Lung (tissue), 12 donors: ENCODE results near the gene ZSWIM4. TPM values are rescaled to one million over a fixed set of nuclear protein-coding genes. Genes with fewer than 3 reads are reported as not detected.

Source experiments
- ATAC-seq: fragments of 200-7000 bp; cut with Tn5 transposase; one replicate; pipeline ENCODE4 v1.9.1; 2020; ENCODE audit warnings: moderate number of reproducible peaks; ENCODE audit not compliant: insufficient read depth, low FRiP score
- DNase-seq, 3 donors: peaks; one replicate each; pipeline ENCODE4 v3.0.0-alpha.2; 2013 to 2017
- H3K27ac ChIP-seq, 2 donors: one replicate each; pipeline ENCODE4 v1.5.1; 2013; ENCODE audit warnings: mild to moderate bottlenecking in 2 of 2, moderate library complexity in 2 of 2, control low read depth in 1 of 2, inconsistent platforms in 1 of 2, low read depth in 1 of 2, low read length in 1 of 2
- H3K27me3 ChIP-seq, 3 donors: one replicate each; pipeline ENCODE4 v1.5.1; 2013; ENCODE audit warnings: low read length in 2 of 3; ENCODE audit not compliant: control insufficient read depth in 3 of 3, insufficient read depth in 3 of 3
- H3K36me3 ChIP-seq, 4 donors: one replicate each; pipeline ENCODE4 v1.5.1; 2013; ENCODE audit warnings: low read length in 4 of 4, mild to moderate bottlenecking in 1 of 4, moderate library complexity in 1 of 4; ENCODE audit not compliant: control insufficient read depth in 4 of 4, insufficient read depth in 4 of 4
- H3K4me1 ChIP-seq, 5 donors: one replicate each; pipeline ENCODE4 v1.5.1; 2013; ENCODE audit warnings: low read length in 5 of 5, mild to moderate bottlenecking in 2 of 5, moderate library complexity in 1 of 5; ENCODE audit not compliant: control insufficient read depth in 5 of 5, insufficient read depth in 5 of 5
- H3K4me3 ChIP-seq: one replicate; pipeline ENCODE4 v1.5.1; 2013; ENCODE audit warnings: mild to moderate bottlenecking, control low read depth, moderate library complexity
- H3K9ac ChIP-seq, 2 donors: one replicate each; pipeline ENCODE4 v1.5.1; 2013; ENCODE audit warnings: low read length in 2 of 2, control low read depth in 1 of 2; ENCODE audit not compliant: insufficient read depth in 1 of 2
- H3K9me3 ChIP-seq, 4 donors: one replicate each; pipeline ENCODE4 v1.5.1; 2013; ENCODE audit warnings: low read length in 3 of 4, mild to moderate bottlenecking in 1 of 4, moderate library complexity in 1 of 4; ENCODE audit not compliant: control insufficient read depth in 4 of 4, insufficient read depth in 3 of 4
- WGBS, 2 donors: extraction: QIAGEN DNeasy Blood & Tissue Kit; methylation state at CpG; one replicate each; pipeline ENCODE4 v1.1.7; 2013; 5-methylcytosine and 5-hydroxymethylcytosine counted together
- polyA plus RNA-seq, 2 donors: library from polyadenylated mRNA; stranded (reverse); fragments of 200-250 nt; gene quantifications; one replicate each; pipeline ENCODE4 v1.2.1, GENCODE V29; 2013
- total RNA-seq, 2 donors: library from RNA; depleted of rRNA in 1 of 2; stranded (reverse); fragments of >200 nt in 1 of 2; gene quantifications; one replicate each; pipeline ENCODE4 v1.2.1, GENCODE V29; 2014 to 2021
- TF ChIP-seq, protein P1 (sequence below): IDR thresholded peaks from 2 replicates; pipeline ENCODE4 v1.5.1; 2012; ENCODE audit warnings: mild to moderate bottlenecking; ENCODE audit errors: control extremely low read depth, extremely low read depth
- donor health status: control.
- donor health status: control.
- donor health status: Bipolar disorder and iron deficiency.
- donor health status: healthy.
- donor health status: DM: yes; HTN: yes; CAD: no.

Gene ZSWIM4
- total and polyA plus RNA-seq, 4 donors: 3.7 to 10.5 (median 8.8) TPM

DNA sequence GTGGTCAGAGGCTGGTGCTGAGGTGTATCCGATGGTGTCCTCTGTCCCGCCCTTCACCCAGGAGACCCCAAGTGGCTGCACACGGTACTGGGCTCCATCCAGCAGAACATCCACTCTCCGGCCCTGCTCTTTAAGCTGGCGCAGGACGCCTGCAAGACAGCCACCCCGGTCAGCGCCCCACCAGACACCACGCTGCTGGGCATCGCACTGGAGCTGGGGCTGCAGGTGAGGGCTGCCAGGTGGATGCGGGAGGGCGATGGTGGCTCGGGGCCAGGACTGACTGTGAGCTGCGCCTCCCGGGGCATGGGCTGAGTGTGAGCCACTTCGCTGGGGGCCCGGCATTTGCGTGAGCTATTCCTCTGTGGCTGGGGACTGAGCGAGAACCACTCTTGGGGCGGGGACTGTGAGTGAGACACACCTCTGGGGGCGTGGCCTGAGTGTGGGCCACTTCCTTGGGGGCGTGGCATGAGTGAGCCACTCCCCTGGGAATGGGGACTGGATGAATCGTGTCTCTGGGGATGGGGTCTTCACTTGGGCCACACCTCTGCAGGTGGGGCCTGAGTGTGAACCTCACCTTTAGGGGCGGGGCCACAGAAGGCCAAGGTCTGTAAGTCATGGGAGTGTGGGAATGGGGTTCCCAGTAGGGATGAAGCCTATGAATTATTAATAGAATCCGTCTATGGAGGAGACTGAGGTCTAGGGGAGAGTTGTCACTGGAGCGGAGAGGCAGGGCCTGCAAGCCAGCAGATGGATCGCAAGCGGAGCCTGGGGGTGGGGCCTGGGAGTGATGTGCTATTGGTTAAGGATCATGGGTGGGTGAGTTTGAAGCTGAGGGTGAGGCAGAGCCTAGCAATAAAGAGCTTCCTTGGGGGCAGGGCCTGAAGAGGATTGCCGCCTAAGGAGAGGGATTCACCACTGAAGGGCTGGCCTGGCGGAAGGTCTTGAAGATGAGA is 30.5 kb downstream of the ZSWIM4 start:
- ATAC-seq (no peak), DNase-seq (no peak)
- WGBS, 2 donors: 91 to 94% methylated on average over 30 of the region's 30 CpGs
- peaks cover 0 to 4% (median 0%) of the 10 kb centered on the region in 5 donors for H3K4me1 ChIP-seq
- no peak overlapping the region for H3K27ac ChIP-seq
- no peaks in the 10 kb centered on the region for H3K27me3 ChIP-seq
- H3K9ac ChIP-seq: no peak overlapping the region
- peaks cover 0 to 27% (median 14%) of the 10 kb centered on the region in 4 donors for H3K36me3 ChIP-seq
- H3K4me3 ChIP-seq: no peak overlapping the region
- peaks cover 0 to 3% (median 0%) of the 10 kb centered on the region in 4 donors for H3K9me3 ChIP-seq
- TF ChIP-seq, protein P1, sequence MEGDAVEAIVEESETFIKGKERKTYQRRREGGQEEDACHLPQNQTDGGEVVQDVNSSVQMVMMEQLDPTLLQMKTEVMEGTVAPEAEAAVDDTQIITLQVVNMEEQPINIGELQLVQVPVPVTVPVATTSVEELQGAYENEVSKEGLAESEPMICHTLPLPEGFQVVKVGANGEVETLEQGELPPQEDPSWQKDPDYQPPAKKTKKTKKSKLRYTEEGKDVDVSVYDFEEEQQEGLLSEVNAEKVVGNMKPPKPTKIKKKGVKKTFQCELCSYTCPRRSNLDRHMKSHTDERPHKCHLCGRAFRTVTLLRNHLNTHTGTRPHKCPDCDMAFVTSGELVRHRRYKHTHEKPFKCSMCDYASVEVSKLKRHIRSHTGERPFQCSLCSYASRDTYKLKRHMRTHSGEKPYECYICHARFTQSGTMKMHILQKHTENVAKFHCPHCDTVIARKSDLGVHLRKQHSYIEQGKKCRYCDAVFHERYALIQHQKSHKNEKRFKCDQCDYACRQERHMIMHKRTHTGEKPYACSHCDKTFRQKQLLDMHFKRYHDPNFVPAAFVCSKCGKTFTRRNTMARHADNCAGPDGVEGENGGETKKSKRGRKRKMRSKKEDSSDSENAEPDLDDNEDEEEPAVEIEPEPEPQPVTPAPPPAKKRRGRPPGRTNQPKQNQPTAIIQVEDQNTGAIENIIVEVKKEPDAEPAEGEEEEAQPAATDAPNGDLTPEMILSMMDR: no peak

GRCh38 chr19:13826652-13827235 is 31.5 kb downstream of the ZSWIM4 start:
- ATAC-seq (no peak), DNase-seq (no peak)
- Histone ChIP-seq H3K27ac (no peak overlapping the region), H3K27me3 (no peaks in the 10 kb centered on the region), H3K4me1 (peaks cover 0 to 4% (median 0%) of the 10 kb centered on the region in 5 donors), H3K36me3 (peaks cover 0 to 32% (median 14%) of the 10 kb centered on the region in 4 donors), H3K4me3 (no peak overlapping the region), H3K9me3 (peaks cover 0 to 3% (median 0%) of the 10 kb centered on the region in 4 donors), H3K9ac (no peak overlapping the region)
- TF ChIP-seq, protein P1: no peak
- 94% methylated on average over 9 of the region's 9 CpGs for WGBS, 2 donors

DNA sequence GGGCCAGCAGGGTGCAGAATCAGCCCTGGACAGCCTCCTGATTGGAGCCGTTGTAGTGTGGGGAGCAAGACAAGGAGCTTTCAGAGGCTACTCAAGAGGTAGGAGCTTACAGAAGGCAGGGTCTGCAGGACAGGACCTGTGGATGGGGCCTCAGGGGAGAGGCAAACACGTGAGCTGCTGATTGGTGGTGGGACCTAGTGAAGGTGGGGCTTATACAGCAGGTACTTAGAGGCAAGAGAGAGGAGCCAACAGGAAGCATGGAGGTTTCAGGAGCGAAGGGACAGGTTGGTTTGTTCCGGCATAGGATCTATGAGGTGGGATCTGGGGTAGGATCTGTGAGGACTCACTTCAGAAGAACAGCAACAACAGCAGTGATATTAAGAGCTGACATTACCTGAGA is 32.4 kb downstream of the ZSWIM4 start:
- DNase-seq (no peak), ATAC-seq (no peak)
- Histone ChIP-seq H3K4me1 (peaks cover 0 to 4% (median 0%) of the 10 kb centered on the region in 5 donors), H3K9ac (no peak overlapping the region), H3K27ac (no peak overlapping the region), H3K27me3 (no peaks in the 10 kb centered on the region), H3K9me3 (peaks cover 0 to 3% (median 0%) of the 10 kb centered on the region in 4 donors), H3K36me3 (peaks cover 0 to 32% (median 14%) of the 10 kb centered on the region in 4 donors), H3K4me3 (no peak overlapping the region)
- TF ChIP-seq, protein P1: no peak
- 78 to 82% methylated on average over 4 of the region's 4 CpGs for WGBS, 2 donors
